H1 (cell line): ENCODE results near the gene GALNT9. TPM values are rescaled to one million over a fixed set of nuclear protein-coding genes. Genes with fewer than 3 reads are reported as not detected.

Source experiments
- BACH1 ChIP-seq: IDR thresholded peaks from 2 replicates; pipeline ENCODE4 v1.6.1; 2012; ENCODE audit warnings: low read length, improper control_type of control experiment
- CEBPB ChIP-seq: IDR thresholded peaks from 2 replicates; pipeline ENCODE4 v1.6.1; 2012; ENCODE audit warnings: low read depth, low read length
- CHD2 ChIP-seq: IDR thresholded peaks from 2 replicates; pipeline ENCODE4 v1.6.1; 2012; ENCODE audit warnings: low read length, improper control_type of control experiment
- JUN ChIP-seq: IDR thresholded peaks from 2 replicates; pipeline ENCODE4 v1.6.1; 2011; ENCODE audit warnings: low read depth, mild to moderate bottlenecking, improper control_type of control experiment, low read length
- KDM5A ChIP-seq: fragments of 200-600 bp; IDR thresholded peaks from 2 replicates; pipeline ENCODE4 v1.7.1; 2012; ENCODE audit warnings: mild to moderate bottlenecking, low read length, inconsistent platforms, mixed read lengths
- RNF2 ChIP-seq: fragments of 200-900, 300-1000 bp; sonication (generic); IDR thresholded peaks from 2 replicates; pipeline ENCODE4 v1.7.1; 2016; ENCODE audit warnings: borderline replicate concordance, low read depth, mild to moderate bottlenecking, antibody characterized with exemption, low read length; ENCODE audit not compliant: poor library complexity, severe bottlenecking; ENCODE audit errors: missing control alignments
- RXRA ChIP-seq: IDR thresholded peaks from 2 replicates; pipeline ENCODE4 v1.6.1; 2011; ENCODE audit warnings: low read depth, mild to moderate bottlenecking, low read length, moderate library complexity; ENCODE audit not compliant: insufficient read depth
- polyA plus RNA-seq, 7 experiments: library from polyadenylated mRNA; depleted of rRNA in 3 of 7; stranded (reverse) in 5 of 7; unstranded in 2 of 7; fragments of >200 nt in 5 of 7; fragments of 200-250 nt in 2 of 7; gene quantifications; 1 replicate in 5 of 7; 2 replicates in 1 of 7; 4 replicates in 1 of 7; pipeline versions ENCODE4 v1.2.1 to v1.2.3, GENCODE V29; 2011 to 2013; ENCODE audit warnings: missing spikeins in 2 of 7, mixed read lengths in 2 of 7
- total RNA-seq: library from RNA; stranded (reverse); fragmentation: NEBNext Ultra II Directional; extraction: Animal tissue kit (Norgen Biotek cat#: 25700); gene quantifications from 2 replicates; pipeline ENCODE4 v1.2.1, GENCODE V29; 2021
- TF ChIP-seq, protein P1 (sequence below): IDR thresholded peaks from 2 replicates; pipeline ENCODE4 v1.6.1; 2012; ENCODE audit warnings: low read length, inconsistent platforms
- TF ChIP-seq, protein P2 (sequence below): fragments of 300-600 bp; sonication (generic); IDR thresholded peaks from 2 replicates; pipeline ENCODE4 v1.7.1; 2012; ENCODE audit warnings: low read length, moderate library complexity, mild to moderate bottlenecking, inconsistent platforms; ENCODE audit not compliant: insufficient replicate concordance

GALNT9 gene
- total and polyA plus RNA-seq, 2 of the 8 experiments (the other 6 are each of a cell fraction or from before 2014, with no cell fraction given) = 2.0 to 3.6 TPM

DNA sequence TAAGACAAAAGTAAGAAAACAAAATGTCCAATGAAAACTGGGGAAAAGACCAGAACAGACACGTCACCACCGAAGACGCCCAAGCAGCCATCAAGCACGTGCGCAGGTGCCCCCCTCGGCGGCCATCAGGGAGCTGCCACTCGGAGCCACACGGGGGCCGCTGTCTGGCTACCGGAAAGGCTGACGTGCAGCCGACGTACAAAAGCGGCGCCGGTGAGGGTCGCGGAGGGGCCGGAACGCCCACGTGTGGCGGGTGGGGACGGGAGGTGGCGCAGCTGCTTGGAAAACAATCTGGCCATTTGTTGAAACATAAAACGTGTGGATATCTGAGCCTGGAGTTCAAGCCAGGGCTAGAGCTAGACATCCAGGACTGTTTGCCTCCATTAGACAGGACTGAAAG lies 60.7 kb downstream of the GALNT9 start (continued):
- TF ChIP-seq CEBPB = no peak
- no peak for TF ChIP-seq RNF2
- TF ChIP-seq CHD2 = no peak
- no peak for TF ChIP-seq JUN
- TF ChIP-seq KDM5A = no peak
- TF ChIP-seq, protein P1, sequence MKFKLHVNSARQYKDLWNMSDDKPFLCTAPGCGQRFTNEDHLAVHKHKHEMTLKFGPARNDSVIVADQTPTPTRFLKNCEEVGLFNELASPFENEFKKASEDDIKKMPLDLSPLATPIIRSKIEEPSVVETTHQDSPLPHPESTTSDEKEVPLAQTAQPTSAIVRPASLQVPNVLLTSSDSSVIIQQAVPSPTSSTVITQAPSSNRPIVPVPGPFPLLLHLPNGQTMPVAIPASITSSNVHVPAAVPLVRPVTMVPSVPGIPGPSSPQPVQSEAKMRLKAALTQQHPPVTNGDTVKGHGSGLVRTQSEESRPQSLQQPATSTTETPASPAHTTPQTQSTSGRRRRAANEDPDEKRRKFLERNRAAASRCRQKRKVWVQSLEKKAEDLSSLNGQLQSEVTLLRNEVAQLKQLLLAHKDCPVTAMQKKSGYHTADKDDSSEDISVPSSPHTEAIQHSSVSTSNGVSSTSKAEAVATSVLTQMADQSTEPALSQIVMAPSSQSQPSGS = no peak
- TF ChIP-seq RXRA = no peak
- TF ChIP-seq, protein P2, sequence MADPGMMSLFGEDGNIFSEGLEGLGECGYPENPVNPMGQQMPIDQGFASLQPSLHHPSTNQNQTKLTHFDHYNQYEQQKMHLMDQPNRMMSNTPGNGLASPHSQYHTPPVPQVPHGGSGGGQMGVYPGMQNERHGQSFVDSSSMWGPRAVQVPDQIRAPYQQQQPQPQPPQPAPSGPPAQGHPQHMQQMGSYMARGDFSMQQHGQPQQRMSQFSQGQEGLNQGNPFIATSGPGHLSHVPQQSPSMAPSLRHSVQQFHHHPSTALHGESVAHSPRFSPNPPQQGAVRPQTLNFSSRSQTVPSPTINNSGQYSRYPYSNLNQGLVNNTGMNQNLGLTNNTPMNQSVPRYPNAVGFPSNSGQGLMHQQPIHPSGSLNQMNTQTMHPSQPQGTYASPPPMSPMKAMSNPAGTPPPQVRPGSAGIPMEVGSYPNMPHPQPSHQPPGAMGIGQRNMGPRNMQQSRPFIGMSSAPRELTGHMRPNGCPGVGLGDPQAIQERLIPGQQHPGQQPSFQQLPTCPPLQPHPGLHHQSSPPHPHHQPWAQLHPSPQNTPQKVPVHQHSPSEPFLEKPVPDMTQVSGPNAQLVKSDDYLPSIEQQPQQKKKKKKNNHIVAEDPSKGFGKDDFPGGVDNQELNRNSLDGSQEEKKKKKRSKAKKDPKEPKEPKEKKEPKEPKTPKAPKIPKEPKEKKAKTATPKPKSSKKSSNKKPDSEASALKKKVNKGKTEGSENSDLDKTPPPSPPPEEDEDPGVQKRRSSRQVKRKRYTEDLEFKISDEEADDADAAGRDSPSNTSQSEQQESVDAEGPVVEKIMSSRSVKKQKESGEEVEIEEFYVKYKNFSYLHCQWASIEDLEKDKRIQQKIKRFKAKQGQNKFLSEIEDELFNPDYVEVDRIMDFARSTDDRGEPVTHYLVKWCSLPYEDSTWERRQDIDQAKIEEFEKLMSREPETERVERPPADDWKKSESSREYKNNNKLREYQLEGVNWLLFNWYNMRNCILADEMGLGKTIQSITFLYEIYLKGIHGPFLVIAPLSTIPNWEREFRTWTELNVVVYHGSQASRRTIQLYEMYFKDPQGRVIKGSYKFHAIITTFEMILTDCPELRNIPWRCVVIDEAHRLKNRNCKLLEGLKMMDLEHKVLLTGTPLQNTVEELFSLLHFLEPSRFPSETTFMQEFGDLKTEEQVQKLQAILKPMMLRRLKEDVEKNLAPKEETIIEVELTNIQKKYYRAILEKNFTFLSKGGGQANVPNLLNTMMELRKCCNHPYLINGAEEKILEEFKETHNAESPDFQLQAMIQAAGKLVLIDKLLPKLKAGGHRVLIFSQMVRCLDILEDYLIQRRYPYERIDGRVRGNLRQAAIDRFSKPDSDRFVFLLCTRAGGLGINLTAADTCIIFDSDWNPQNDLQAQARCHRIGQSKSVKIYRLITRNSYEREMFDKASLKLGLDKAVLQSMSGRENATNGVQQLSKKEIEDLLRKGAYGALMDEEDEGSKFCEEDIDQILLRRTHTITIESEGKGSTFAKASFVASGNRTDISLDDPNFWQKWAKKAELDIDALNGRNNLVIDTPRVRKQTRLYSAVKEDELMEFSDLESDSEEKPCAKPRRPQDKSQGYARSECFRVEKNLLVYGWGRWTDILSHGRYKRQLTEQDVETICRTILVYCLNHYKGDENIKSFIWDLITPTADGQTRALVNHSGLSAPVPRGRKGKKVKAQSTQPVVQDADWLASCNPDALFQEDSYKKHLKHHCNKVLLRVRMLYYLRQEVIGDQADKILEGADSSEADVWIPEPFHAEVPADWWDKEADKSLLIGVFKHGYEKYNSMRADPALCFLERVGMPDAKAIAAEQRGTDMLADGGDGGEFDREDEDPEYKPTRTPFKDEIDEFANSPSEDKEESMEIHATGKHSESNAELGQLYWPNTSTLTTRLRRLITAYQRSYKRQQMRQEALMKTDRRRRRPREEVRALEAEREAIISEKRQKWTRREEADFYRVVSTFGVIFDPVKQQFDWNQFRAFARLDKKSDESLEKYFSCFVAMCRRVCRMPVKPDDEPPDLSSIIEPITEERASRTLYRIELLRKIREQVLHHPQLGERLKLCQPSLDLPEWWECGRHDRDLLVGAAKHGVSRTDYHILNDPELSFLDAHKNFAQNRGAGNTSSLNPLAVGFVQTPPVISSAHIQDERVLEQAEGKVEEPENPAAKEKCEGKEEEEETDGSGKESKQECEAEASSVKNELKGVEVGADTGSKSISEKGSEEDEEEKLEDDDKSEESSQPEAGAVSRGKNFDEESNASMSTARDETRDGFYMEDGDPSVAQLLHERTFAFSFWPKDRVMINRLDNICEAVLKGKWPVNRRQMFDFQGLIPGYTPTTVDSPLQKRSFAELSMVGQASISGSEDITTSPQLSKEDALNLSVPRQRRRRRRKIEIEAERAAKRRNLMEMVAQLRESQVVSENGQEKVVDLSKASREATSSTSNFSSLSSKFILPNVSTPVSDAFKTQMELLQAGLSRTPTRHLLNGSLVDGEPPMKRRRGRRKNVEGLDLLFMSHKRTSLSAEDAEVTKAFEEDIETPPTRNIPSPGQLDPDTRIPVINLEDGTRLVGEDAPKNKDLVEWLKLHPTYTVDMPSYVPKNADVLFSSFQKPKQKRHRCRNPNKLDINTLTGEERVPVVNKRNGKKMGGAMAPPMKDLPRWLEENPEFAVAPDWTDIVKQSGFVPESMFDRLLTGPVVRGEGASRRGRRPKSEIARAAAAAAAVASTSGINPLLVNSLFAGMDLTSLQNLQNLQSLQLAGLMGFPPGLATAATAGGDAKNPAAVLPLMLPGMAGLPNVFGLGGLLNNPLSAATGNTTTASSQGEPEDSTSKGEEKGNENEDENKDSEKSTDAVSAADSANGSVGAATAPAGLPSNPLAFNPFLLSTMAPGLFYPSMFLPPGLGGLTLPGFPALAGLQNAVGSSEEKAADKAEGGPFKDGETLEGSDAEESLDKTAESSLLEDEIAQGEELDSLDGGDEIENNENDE = no peak
- no peak for TF ChIP-seq BACH1
